ENCODE measurements around the gene RNU2-63P. TPM values are rescaled to one million over a fixed set of nuclear protein-coding genes. Genes with fewer than 3 reads are reported as not detected.

RNU2-63P gene
- not detected in 2 replicates for total RNA-seq

DNA sequence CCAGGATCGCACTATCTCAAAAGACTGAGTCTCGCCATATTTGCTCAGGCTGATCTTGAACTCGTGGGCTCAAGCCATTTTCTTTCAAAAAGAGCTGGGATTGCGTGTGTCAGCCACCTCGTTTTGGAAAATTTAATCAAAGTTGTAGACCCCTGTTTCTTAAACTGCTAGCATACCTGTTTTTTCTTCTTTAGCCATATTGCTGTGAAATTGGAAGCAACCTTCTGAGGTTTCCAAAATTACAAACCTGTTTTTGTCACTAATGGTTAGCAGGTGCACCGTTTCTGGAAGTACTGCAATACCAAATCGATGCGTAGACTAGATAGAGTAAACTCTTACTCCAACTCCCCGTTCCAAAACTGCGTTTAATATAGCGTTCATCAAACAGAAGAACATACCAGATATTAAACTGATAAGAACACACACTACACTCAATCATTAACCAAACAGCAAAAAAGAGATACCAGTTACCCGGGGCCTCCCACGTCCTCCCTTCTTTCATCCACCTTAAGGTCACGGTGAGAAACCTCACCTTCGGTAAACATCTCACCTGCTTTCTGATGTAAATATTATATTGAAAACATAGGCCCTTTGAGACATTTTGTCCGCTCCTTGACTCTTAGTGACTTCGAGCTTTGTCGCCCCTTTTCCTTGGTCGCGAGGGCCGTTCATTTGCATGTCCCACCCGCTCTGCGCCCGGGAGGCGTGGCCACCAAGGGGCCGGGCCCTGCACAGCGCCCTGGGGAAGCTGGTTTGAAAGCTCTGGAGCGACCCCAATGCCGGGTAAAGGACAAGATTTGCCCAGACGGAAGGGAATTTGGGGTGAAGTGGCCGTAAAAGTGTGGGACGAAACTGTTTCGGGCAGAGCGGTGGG lies at the start of gene RNU2-63P:
RNU2-63P (minus strand) TSS at position 462 of the 874 bp plus-strand sequence.

DNA sequence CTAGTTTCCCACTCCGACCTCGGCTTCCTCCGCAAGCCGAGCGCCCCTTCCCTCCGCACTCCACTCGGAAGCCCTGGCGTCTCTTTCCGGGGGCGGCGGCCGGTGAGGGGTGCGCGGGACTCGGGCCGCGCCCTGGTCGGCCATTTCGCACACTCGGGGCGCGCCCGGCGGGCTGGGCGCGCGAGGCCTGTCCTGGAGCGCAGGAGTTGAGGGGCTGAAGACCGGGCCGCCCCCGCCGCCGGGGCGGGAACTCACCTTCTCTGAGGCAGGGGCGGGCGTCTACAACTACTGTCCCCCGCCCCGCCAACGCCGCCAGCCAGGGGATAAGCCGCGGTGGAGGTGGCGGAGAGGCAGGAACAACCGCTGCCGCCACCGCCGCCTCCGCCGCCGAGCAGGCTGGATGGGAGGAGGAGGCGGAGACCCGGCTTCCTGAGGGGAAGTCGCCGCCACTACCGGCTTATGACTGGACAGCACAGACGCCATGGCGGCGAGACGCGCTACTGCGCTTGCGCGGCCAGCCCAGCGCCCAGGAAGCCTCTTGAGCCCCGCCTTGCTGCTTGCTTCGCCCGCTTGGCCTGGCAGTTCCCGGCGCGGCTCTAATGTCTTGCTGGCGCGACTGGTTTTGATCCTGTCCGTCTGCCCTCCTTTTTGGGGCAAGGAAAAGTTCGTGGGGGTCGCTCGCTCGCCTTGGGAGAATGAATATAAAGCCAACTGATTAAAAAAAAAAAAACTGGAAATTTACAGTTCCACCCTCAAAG lies 39.2 kb upstream of the RNU2-63P start, which contains the start of gene KRCC1:
KRCC1 (minus strand) TSS at position 413 of the 758 bp plus-strand sequence. CDS start 27,220 bp downstream, outside the sequence.

Other genes starting within 250 kb of the RNU2-63P start
- gene RGPD2, start 190.8 kb downstream of the RNU2-63P start, total RNA-seq, result 0.66 and 8.5 TPM in 2 replicates
- gene KRCC1, start 39.2 kb upstream of the RNU2-63P start, total RNA-seq, result 16.2 and 19.9 TPM in 2 replicates
- gene SMYD1, start 51.3 kb upstream of the RNU2-63P start, total RNA-seq, result not detected in 2 replicates
- not detected in 2 replicates for gene FABP1, start 111.5 kb upstream of the RNU2-63P start, total RNA-seq
- gene THNSL2, start 153.8 kb upstream of the RNU2-63P start, total RNA-seq, result 3.4 and 23.3 TPM in 2 replicates